HT1080 (cell line): ENCODE results near the gene HERC3. TPM values are rescaled to one million over a fixed set of nuclear protein-coding genes. Genes with fewer than 3 reads are reported as not detected.
A peak's percentile ranks its signal among the peaks of the same experiment; 100 is the strongest.
"Not testable (repeated sequence)": the region's sequence is repeated elsewhere in the genome, so short reads cannot be mapped to it uniquely, and the experiment has no call there.

Experiments
- DNase-seq: peaks from one replicate; pipeline ENCODE4 v3.0.0-alpha.2; 2015; ENCODE audit warnings: low read depth
- total RNA-seq: library from RNA; depleted of rRNA; stranded (reverse); fragments of >200 nt; shearing (Covaris generic); gene quantifications from 2 replicates; pipeline ENCODE4 v1.2.3, GENCODE V29; 2014

HERC3 gene
- total RNA-seq, 1 experiment from 2014 or later = 10.3 TPM

- no peak for DNase-seq
These were observed 14.6 kb downstream of the HERC3 start for GRCh38 chr4:88606832-88607231.

GRCh38 chr4:88609387-88609786, 17.1 kb downstream of the HERC3 start:
- DNase-seq = peak; percentile 32

GRCh38 chr4:88609794-88610193, 17.5 kb downstream of the HERC3 start:
- DNase-seq = not testable (repeated sequence)

- no peak for DNase-seq
These were observed 18.5 kb downstream of the HERC3 start for GRCh38 chr4:88610771-88611170.

- peak; percentile 30 for DNase-seq
These were observed 21.2 kb downstream of the HERC3 start for GRCh38 chr4:88613417-88613875.

- no peak for DNase-seq
These were observed 21.8 kb downstream of the HERC3 start for GRCh38 chr4:88614058-88614457.

- peak; percentile 72 for DNase-seq
These were observed 24.2 kb downstream of the HERC3 start for GRCh38 chr4:88616275-88617150.

GRCh38 chr4:88618782-88619485, 26.7 kb downstream of the HERC3 start:
- no peak for DNase-seq

GRCh38 chr4:88619971-88620370, 27.7 kb downstream of the HERC3 start:
- DNase-seq = no peak

- no peak for DNase-seq
These were observed 29.6 kb downstream of the HERC3 start for GRCh38 chr4:88621763-88622327.

- DNase-seq = peak; percentile 92
These were observed 30.8 kb downstream of the HERC3 start for GRCh38 chr4:88623097-88623496.

- peak; percentile 28 for DNase-seq
These were observed 36.5 kb downstream of the HERC3 start for GRCh38 chr4:88628746-88629145.

- DNase-seq = no peak
These were observed 37.5 kb downstream of the HERC3 start for GRCh38 chr4:88629826-88630225.

GRCh38 chr4:88630756-88631155, 38.5 kb downstream of the HERC3 start:
- peak; percentile 59 for DNase-seq

- no peak for DNase-seq
These were observed 51.7 kb downstream of the HERC3 start for GRCh38 chr4:88643932-88644331.

- DNase-seq = no peak
These were observed 53.7 kb downstream of the HERC3 start for GRCh38 chr4:88645994-88646393.

GRCh38 chr4:88646528-88647280, 54.4 kb downstream of the HERC3 start:
- no peak for DNase-seq

- DNase-seq = no peak
These were observed 57.4 kb downstream of the HERC3 start for GRCh38 chr4:88649716-88650115.

- no peak for DNase-seq
These were observed 61.2 kb downstream of the HERC3 start for GRCh38 chr4:88653371-88653946.

GRCh38 chr4:88655226-88655625, 62.9 kb downstream of the HERC3 start:
- no peak for DNase-seq
